Right atrium auricular region (tissue), 2 donors: Measurements from ENCODE around the gene DTX1. TPM values are rescaled to one million over a fixed set of nuclear protein-coding genes. Genes with fewer than 3 reads are reported as not detected.

Experiments used
- DNase-seq: peaks from one replicate; pipeline ENCODE4 v3.0.0-alpha.2; 2019; ENCODE audit warnings: low spot score
- H3K27ac ChIP-seq, 2 donors: fragments of 200-600 bp; sonication (generic); 1 replicate in 1 of 2; 2 replicates in 1 of 2; pipeline ENCODE4 v1.5.1; 2016 to 2019
- H3K27me3 ChIP-seq, 2 donors: fragments of 200-600 bp; sonication (generic); one replicate each; pipeline versions ENCODE4 v1.5.1 to v1.6.0; 2017 to 2019
- H3K36me3 ChIP-seq: fragments of 200-600 bp; sonication (generic); one replicate; pipeline ENCODE4 v1.5.1; 2016
- H3K4me1 ChIP-seq, 2 donors: fragments of 200-600 bp; sonication (generic); one replicate each; pipeline versions ENCODE4 v1.5.1 to v1.6.0; 2017 to 2019
- H3K4me3 ChIP-seq, 2 donors: fragments of 200-600 bp; sonication (generic); 1 replicate in 1 of 2; 2 replicates in 1 of 2; pipeline ENCODE4 v1.5.1; 2017 to 2019; ENCODE audit warnings: mild to moderate bottlenecking in 1 of 2, moderate library complexity in 1 of 2
- H3K9me3 ChIP-seq, 2 donors: fragments of 200-600 bp; sonication (generic); one replicate each; pipeline ENCODE4 v1.5.1; 2019
- CTCF ChIP-seq, 2 donors: fragments of 200-600 bp; sonication (generic); IDR thresholded peaks; one replicate each; pipeline ENCODE4 v1.5.1; 2019; ENCODE audit warnings: antibody characterized with exemption in 2 of 2
- total RNA-seq, 2 donors: library from RNA; depleted of rRNA; stranded (reverse); fragments of >200 nt; gene quantifications; one replicate each; pipeline ENCODE4 v1.1.0, GENCODE V29; 2016

DTX1 gene
- total RNA-seq, 2 donors from 2014 or later: 1.2 to 4.0 TPM

- H3K27ac ChIP-seq: no peak overlapping the region
- no peak for TF ChIP-seq CTCF (IDR thresholded peaks at IDR 0.05)
- peaks cover 0 to 10% of the 10 kb centered on the region in 2 donors for H3K9me3 ChIP-seq
- H3K4me3 ChIP-seq: no peak overlapping the region
- H3K27me3 ChIP-seq: no peaks in the 10 kb centered on the region
- H3K36me3 ChIP-seq: no peaks in the 10 kb centered on the region
- H3K4me1 ChIP-seq: no peaks in the 10 kb centered on the region
- DNase-seq: no peak
These were observed 71.3 kb downstream of the DTX1 start for GRCh38 chr12:113127791-113128199.

DNA sequence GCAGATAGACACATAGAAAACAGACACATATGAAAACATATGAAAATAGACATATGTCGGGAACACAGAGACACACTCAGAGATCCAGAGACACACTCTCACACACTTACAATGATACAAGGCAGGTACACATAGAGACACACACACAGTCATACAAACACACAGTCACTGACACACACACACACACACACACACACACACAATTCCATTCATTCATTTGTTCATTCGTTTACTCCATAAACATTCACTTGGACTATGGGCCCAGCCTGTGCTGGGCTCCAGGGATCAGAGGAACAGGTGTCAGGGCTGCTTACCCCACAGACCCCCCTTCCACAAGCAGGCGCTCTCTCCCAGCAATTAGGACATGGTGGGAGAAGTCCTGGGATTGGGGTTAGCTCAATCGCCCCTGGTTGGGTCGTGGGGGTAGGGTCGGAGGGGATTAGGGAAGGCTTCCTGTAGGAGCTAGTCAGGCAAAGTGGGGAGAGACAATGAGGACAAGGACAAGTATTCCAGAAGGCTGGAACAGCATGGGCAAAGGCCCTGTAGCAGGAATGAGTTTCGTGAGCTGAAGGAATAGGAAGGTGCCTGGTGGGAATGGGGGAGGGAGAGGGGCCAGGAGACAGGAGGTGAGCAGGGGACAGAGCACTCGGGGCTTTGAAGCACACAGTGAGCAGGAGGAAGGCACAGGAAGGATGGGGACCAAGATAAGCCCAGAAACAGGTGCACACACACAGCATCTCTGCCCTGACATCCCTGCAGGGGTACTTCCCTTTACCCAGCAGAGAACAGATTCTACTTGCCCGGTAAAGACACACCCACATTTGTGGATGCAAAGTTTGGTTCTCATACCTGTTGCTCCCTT lies 72.5 kb downstream of the DTX1 start:
- TF ChIP-seq CTCF (IDR thresholded peaks at IDR 0.05): no peak
- Histone ChIP-seq H3K27me3 (no peaks in the 10 kb centered on the region), H3K4me1 (no peaks in the 10 kb centered on the region), H3K4me3 (no peak overlapping the region), H3K9me3 (no peaks in the 10 kb centered on the region), H3K27ac (no peak overlapping the region), H3K36me3 (no peaks in the 10 kb centered on the region)
- DNase-seq: no peak

- no peak for TF ChIP-seq CTCF (IDR thresholded peaks at IDR 0.05)
- H3K27ac ChIP-seq: no peak overlapping the region
- no peak for DNase-seq
- no peaks in the 10 kb centered on the region for H3K36me3 ChIP-seq
- no peaks in the 10 kb centered on the region for H3K4me1 ChIP-seq
- no peak overlapping the region for H3K4me3 ChIP-seq
- H3K9me3 ChIP-seq: no peaks in the 10 kb centered on the region
- no peaks in the 10 kb centered on the region for H3K27me3 ChIP-seq
These were observed 73.3 kb downstream of the DTX1 start for GRCh38 chr12:113129664-113130456.

GRCh38 chr12:113130457-113131135 lies 74.1 kb downstream of the DTX1 start:
- no peaks in the 10 kb centered on the region for H3K9me3 ChIP-seq
- TF ChIP-seq CTCF (IDR thresholded peaks at IDR 0.05): no peak
- peaks cover 0 to 5% of the 10 kb centered on the region in 2 donors for H3K4me1 ChIP-seq
- no peak overlapping the region for H3K4me3 ChIP-seq
- H3K27ac ChIP-seq: no peak overlapping the region
- DNase-seq: no peak
- H3K36me3 ChIP-seq: no peaks in the 10 kb centered on the region
- H3K27me3 ChIP-seq: no peaks in the 10 kb centered on the region

GRCh38 chr12:113131556-113131955 lies 75.0 kb downstream of the DTX1 start:
- H3K9me3 ChIP-seq: no peaks in the 10 kb centered on the region
- no peaks in the 10 kb centered on the region for H3K27me3 ChIP-seq
- no peak overlapping the region for H3K27ac ChIP-seq
- TF ChIP-seq CTCF (IDR thresholded peaks at IDR 0.05): no peak
- no peak for DNase-seq
- no peak overlapping the region for H3K4me3 ChIP-seq
- H3K36me3 ChIP-seq: no peaks in the 10 kb centered on the region
- H3K4me1 ChIP-seq: peaks cover 0 to 11% of the 10 kb centered on the region in 2 donors
